Parathyroid adenoma (tissue), 2 donors: ENCODE measurements around the gene NKX6-1.

Experiments used
- H2AFZ ChIP-seq: fragments of 300-600 bp; sonication (generic); one replicate; pipeline ENCODE4 v1.7.0; 2017; ENCODE audit warnings: antibody characterized with exemption, mild to moderate bottlenecking
- H3K27ac ChIP-seq: fragments of 300-600 bp; sonication (generic); one replicate; pipeline ENCODE4 v1.7.0; 2017
- H3K27me3 ChIP-seq: fragments of 300-600 bp; sonication (generic); one replicate; pipeline ENCODE4 v1.7.0; 2017; ENCODE audit warnings: low read length; ENCODE audit not compliant: control insufficient read depth, insufficient read depth
- H3K36me3 ChIP-seq: fragments of 300-600 bp; sonication (generic); one replicate; pipeline ENCODE4 v1.7.0; 2017; ENCODE audit warnings: low read length; ENCODE audit not compliant: control insufficient read depth, insufficient read depth
- H3K4me1 ChIP-seq: fragments of 300-600 bp; sonication (generic); one replicate; pipeline ENCODE4 v1.7.0; 2017; ENCODE audit warnings: control low read depth
- H3K4me2 ChIP-seq: fragments of 300-600 bp; sonication (generic); one replicate; pipeline ENCODE4 v1.7.0; 2017; ENCODE audit warnings: low read length
- H3K4me3 ChIP-seq: fragments of 300-600 bp; sonication (generic); one replicate; pipeline ENCODE4 v1.7.0; 2017; ENCODE audit warnings: low read depth, low read length
- H3K79me2 ChIP-seq: fragments of 300-600 bp; sonication (generic); one replicate; pipeline ENCODE4 v1.7.0; 2017; ENCODE audit warnings: control low read depth
- H3K9ac ChIP-seq: fragments of 300-600 bp; sonication (generic); one replicate; pipeline ENCODE4 v1.7.0; 2017; ENCODE audit warnings: mild to moderate bottlenecking
- H3K9me3 ChIP-seq: fragments of 300-600 bp; sonication (generic); one replicate; pipeline ENCODE4 v1.7.0; 2017; ENCODE audit warnings: low read length; ENCODE audit not compliant: control insufficient read depth
- TF ChIP-seq, protein P1 (sequence below): fragments of 300-600 bp; sonication (generic); IDR thresholded peaks from one replicate; pipeline ENCODE4 v1.7.0; 2017; ENCODE audit warnings: antibody characterized with exemption, mild to moderate bottlenecking
- donor health status: primary hyperparathyroidism.

NKX6-1 gene

DNA sequence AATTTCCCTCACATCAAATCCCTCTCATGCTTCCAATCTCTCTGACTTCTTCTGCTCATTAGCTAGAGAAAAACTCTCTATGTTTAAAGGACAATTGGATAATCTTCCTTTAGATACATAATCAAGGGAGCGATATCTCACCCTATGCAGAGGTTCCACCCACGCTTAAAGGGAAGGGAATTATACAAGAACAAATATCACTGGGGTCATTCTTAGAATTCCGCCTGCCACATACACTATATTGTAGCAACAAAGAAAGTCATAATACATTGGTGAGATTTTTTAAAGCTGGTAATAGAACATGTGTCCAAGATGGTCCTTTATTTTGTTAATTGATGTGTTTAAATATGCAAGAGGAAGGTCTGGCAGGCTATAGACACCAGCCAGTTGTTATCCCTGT, 31.5 kb downstream of the NKX6-1 start:
- H3K27me3 ChIP-seq = no peaks in the 10 kb centered on the region
- TF ChIP-seq, protein P1, sequence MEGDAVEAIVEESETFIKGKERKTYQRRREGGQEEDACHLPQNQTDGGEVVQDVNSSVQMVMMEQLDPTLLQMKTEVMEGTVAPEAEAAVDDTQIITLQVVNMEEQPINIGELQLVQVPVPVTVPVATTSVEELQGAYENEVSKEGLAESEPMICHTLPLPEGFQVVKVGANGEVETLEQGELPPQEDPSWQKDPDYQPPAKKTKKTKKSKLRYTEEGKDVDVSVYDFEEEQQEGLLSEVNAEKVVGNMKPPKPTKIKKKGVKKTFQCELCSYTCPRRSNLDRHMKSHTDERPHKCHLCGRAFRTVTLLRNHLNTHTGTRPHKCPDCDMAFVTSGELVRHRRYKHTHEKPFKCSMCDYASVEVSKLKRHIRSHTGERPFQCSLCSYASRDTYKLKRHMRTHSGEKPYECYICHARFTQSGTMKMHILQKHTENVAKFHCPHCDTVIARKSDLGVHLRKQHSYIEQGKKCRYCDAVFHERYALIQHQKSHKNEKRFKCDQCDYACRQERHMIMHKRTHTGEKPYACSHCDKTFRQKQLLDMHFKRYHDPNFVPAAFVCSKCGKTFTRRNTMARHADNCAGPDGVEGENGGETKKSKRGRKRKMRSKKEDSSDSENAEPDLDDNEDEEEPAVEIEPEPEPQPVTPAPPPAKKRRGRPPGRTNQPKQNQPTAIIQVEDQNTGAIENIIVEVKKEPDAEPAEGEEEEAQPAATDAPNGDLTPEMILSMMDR = no peak
- no peaks in the 10 kb centered on the region for H3K36me3 ChIP-seq
- no peak overlapping the region for H2AFZ ChIP-seq
- no peaks in the 10 kb centered on the region for H3K4me1 ChIP-seq
- H3K27ac ChIP-seq = no peak overlapping the region
- no peaks in the 10 kb centered on the region for H3K9me3 ChIP-seq
- no peak overlapping the region for H3K4me2 ChIP-seq
- no peak overlapping the region for H3K9ac ChIP-seq
- no peak overlapping the region for H3K4me3 ChIP-seq
- H3K79me2 ChIP-seq = no peaks in the 10 kb centered on the region

DNA sequence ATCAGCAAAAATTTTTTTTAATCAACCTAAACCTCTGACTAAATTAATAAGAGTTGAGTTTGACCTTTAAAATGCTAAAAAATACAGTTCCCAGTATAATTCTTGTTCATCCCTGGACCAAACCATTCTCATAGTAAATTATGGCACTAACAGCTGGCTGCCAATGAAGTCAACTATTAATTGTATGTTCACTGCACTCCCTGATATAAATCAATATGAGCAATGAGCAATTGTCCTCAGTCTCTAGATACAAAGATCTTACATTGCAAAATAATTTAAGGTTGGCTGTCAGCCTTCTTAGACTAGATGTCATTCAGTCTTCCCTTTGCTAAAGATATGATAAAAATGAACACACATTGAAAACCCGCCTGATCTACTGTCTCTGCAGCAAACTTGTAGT, 39.3 kb downstream of the NKX6-1 start:
- TF ChIP-seq, protein P1 = no peak
- H2AFZ ChIP-seq = no peak overlapping the region
- H3K27me3 ChIP-seq = no peaks in the 10 kb centered on the region
- H3K9ac ChIP-seq = no peak overlapping the region
- H3K4me1 ChIP-seq = no peaks in the 10 kb centered on the region
- H3K36me3 ChIP-seq = no peaks in the 10 kb centered on the region
- H3K27ac ChIP-seq = no peak overlapping the region
- H3K4me2 ChIP-seq = no peak overlapping the region
- H3K9me3 ChIP-seq = no peaks in the 10 kb centered on the region
- H3K79me2 ChIP-seq = no peaks in the 10 kb centered on the region
- no peak overlapping the region for H3K4me3 ChIP-seq

DNA sequence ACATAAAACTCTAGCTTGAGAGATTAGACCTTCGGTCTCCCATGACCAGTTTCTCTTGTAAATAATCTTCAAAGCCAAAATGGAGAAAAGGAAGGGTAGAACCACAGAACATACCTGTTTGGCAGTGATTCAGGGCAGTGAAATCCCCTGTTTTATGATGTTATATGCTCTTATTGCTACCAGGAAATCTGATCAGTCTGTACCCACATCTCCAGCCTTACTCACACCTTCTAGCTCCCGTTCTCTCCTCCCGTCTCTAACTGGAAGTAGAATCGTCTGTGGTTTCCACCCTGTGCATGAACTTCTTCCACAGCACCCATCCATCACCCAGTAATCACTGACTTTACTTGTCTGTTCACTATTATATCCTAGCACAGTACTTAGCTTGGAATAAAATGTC, 42.9 kb downstream of the NKX6-1 start:
- TF ChIP-seq, protein P1 = no peak
- H3K27ac ChIP-seq = peak overlapping the region; percentile 29
- H3K9ac ChIP-seq = no peak overlapping the region
- H2AFZ ChIP-seq = peak overlapping the region; percentile 58
- peak overlapping the region; percentile 67 for H3K4me2 ChIP-seq
- H3K9me3 ChIP-seq = no peaks in the 10 kb centered on the region
- no peaks in the 10 kb centered on the region for H3K36me3 ChIP-seq
- no peaks in the 10 kb centered on the region for H3K79me2 ChIP-seq
- peak overlapping the region; percentile 19 for H3K4me3 ChIP-seq
- no peaks in the 10 kb centered on the region for H3K4me1 ChIP-seq
- H3K27me3 ChIP-seq = no peaks in the 10 kb centered on the region

DNA sequence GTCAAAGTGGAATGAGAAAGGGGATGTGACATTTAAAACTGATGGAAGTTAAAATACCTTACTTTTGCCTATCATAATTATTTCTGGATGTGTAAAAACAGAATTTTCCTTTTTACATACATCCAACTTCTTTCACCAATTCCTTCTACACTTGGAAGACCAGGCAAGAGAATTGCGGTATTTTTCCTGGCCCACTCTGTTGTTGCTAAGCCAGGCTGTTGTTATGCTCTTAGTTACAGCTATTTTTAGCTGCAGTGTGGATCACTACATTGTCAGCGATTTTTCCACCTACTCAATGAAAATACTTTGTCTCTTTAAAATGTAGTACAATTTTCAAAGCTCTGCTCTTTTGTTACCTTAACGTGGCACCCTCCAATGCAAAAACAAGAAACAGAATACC, 43.4 kb downstream of the NKX6-1 start:
- Histone ChIP-seq H3K4me1 (no peaks in the 10 kb centered on the region), H3K27me3 (no peaks in the 10 kb centered on the region), H3K4me3 (peak overlapping the region; percentile 19), H3K36me3 (no peaks in the 10 kb centered on the region), H3K79me2 (no peaks in the 10 kb centered on the region), H3K27ac (peak overlapping the region; percentile 29), H2AFZ (peak overlapping the region; percentile 58), H3K9ac (no peak overlapping the region), H3K4me2 (peak overlapping the region; percentile 67), H3K9me3 (no peaks in the 10 kb centered on the region)
- TF ChIP-seq, protein P1 = no peak

DNA sequence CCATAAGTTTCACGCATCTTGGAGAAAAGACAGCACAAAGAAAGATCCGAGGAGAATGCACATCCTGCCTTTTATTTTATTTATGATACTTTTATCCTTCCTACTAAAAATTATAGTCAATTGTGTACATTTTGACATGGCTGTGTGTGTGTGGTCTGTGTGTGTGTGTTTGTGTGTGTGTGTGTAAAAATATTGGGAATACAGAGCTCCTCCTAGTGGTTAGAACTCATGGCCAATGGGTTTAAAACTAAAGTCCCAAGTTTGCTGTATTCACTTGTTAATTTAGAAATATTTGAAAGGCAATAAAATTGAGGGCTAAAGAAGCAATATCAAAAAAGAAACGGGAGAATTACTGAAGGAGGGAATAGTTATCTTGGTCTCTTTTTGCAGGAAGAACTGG, 47.5 kb downstream of the NKX6-1 start:
- Histone ChIP-seq H3K9ac (no peak overlapping the region), H3K27me3 (no peaks in the 10 kb centered on the region), H3K4me1 (no peaks in the 10 kb centered on the region), H3K36me3 (no peaks in the 10 kb centered on the region), H3K27ac (no peak overlapping the region), H3K79me2 (no peaks in the 10 kb centered on the region), H3K9me3 (no peaks in the 10 kb centered on the region), H2AFZ (no peak overlapping the region), H3K4me3 (no peak overlapping the region), H3K4me2 (no peak overlapping the region)
- TF ChIP-seq, protein P1 = no peak
